EH (cell line): ENCODE data around the gene BPIFB2.
A peak's percentile ranks its signal among the peaks of the same experiment; 100 is the strongest.
"Not testable (repeated sequence)": the region's sequence is repeated elsewhere in the genome, so short reads cannot be mapped to it uniquely, and the experiment has no call there.

Experiments
- DNase-seq: peaks from one replicate; pipeline ENCODE4 v3.0.0-alpha.2; 2015; ENCODE audit warnings: low read depth

Gene BPIFB2

DNA sequence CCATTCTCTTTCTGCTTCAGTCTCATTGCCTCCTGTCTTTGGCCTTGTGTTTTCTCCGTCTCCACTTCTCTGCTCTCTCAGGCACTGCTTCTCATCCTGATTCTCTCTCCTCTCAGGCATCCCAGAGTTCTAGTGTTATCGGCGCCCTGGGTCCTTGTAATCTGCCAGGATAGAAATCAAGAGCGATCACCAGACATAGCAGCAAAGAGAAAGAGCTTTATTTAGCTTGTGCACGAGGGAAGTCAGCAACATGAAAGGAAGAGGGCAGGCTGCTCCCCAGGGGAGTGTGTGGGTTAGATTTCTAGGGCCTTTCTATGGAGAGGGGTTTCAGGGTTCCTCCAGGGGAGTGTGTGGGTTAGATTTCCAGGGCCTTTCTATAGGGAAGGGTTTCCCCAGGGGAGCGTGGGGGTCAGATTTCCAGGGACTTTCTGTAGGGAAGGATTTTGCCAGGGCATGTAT lies 35.8 kb upstream of the BPIFB2 start:
- DNase-seq: no peak

DNA sequence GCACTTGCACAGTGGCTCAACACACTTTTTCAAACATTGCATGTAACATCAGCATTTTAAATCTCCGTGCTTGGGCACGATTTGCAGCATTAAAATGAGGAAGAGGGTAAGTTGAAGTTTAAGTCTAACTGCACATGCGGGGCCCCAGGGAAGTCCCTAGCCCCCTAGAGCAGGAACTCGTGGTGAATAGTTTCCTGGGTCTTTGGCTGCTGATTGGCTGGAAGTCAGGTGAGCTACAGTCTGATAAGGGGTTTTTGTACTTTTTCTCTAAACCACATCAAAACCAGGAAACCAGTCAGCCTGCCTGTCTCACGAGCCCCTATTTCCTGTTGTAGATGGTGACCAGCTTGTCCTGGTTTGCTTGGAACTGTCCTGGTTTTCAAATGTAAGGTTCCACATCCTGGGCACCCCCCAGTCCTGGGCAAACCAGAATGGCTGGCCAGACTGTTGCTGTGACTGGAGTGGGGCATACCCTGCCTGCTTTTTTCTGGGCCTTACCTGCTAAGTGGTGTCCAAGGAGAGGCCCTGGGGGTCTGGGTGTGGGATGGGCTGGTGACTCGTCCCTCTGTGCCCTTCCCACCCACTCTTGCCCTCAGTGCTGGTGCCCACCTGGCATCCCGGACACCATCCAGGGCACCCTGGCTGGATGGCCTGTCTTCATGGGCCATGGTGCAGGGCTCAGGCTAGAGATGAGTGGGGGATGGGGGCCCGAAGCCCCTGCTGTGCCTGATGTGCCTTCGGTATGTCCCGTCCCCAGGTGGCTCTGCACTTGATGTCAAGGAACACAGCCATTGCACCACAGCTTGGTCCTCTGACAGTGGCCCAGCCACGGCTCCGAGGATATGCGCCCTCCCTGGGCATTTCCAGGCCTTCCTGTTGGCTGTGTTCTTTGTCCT lies 35.1 kb upstream of the BPIFB2 start:
- DNase-seq: no peak

GRCh38 chr20:32973077-32973717 lies 34.3 kb upstream of the BPIFB2 start:
- DNase-seq: no peak

GRCh38 chr20:32974204-32975064 lies 33.1 kb upstream of the BPIFB2 start:
- DNase-seq: not testable (repeated sequence)

DNA sequence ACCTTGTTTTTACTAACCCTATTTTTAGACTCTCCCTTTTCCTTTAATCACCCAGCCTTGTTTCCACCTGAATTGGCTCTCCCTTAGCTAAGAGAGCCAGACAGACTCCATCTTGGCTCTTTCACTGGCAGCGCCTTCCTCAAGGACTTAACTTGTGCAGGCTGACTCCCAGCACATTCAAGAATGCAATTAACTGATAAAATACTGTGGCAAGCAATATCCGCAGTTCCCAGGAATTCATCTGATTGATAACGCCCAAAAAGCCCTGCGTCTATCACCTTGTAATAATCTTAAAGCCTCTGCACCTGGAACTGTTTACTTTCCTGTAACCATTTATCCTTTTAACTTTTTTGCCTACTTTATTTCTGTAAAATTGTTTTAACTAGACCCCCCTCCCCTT lies 32.4 kb upstream of the BPIFB2 start:
- not testable (repeated sequence) for DNase-seq

DNA sequence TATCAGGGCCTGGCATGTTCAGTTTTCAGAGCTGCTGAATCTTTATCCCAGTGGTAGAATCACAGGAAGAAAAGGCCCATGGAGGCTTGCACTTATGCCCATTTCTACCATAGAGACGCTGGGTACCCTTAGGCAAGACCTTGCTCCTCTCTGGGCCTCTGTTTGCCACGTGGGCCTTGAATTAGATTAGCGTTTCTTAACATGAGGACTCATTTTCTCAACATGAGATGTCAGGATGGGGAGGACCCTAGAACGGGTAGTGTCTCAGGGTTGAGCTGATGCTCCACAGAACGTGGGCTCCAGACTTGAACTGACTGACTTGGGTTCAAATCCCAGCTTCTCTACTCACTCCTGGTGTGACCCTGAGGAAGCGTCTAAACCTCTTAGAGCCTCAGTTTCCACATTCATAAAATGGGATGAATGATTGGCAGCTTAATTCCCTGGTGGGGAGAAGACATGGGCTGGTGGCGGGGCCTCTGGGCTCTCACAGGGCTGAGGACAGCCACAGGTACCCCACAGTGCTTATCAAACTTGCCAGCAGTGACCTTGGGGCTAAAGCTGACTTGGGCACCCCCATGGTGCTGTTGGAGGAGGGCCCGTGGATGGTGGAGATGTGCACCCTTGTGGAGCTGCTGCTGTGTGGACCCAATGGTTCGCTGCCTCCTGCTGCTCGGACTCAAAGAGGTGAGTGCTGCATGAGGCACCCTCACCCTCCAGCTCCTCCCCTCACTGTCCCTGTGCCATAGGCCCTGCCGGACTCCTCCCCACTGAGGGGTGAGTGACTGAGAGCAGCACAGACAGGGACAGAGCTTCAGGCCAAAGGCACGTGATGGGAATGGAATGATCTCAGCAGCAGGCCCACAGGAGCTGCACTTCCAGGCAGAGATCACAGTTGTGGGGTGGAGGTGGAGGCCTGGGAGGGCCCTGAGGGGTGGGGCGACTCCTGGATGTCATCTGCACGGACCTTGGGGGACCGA lies 31.5 kb upstream of the BPIFB2 start:
- DNase-seq: peak; percentile 14

GRCh38 chr20:32976746-32977145 lies 30.8 kb upstream of the BPIFB2 start:
- no peak for DNase-seq

DNA sequence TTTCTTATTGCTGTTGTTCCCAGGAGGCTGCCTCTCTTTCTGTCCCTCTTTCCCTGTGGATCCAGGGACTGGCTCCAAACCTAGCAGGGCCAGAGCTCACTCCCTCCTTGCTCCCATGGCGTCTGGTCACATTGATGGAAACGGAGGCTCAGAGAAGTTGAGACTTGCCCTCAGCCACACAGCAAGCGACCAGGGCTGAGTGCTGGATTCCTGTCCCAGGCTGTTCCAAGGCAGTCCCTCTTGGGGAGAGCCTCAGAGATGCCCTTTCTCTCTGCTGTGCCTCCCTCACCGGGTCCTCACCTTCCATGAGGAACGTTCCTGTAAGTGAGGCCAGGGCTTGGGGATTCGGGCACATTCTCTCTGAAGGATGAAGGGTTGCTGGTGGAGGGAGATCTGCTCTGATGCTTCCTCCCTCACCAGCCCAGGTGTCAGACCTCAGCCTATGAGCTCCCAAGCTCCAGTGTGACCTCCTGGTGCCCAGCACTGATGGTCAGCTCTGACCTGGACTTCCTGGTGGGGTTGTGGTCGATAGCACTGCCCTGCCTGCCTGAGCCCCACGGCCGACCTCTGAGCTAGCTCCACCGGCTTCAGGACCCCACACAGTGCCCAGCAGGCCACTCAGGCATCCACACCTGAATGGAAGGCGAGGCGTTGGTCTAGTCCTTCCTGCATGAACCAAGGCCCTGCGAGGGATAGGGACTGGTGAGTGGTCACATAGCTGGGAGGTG lies 30.1 kb upstream of the BPIFB2 start:
- no peak for DNase-seq

DNA sequence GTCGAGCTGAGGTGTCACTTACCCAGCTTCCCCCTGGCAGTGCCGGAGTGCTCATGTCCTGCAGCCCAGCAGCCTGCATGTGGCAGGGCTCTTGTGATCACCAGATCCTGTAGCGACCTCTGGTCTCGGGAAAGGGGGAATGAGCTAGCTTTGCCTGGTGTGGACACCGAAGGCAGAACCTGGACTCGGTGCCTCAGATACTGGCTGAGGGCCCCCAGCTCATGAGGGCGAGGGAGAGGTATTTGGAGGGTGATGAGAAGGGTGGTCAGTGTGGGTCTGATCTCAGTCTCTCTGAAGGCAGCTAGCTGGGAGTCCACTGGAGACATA lies 29.5 kb upstream of the BPIFB2 start:
- DNase-seq: no peak

DNA sequence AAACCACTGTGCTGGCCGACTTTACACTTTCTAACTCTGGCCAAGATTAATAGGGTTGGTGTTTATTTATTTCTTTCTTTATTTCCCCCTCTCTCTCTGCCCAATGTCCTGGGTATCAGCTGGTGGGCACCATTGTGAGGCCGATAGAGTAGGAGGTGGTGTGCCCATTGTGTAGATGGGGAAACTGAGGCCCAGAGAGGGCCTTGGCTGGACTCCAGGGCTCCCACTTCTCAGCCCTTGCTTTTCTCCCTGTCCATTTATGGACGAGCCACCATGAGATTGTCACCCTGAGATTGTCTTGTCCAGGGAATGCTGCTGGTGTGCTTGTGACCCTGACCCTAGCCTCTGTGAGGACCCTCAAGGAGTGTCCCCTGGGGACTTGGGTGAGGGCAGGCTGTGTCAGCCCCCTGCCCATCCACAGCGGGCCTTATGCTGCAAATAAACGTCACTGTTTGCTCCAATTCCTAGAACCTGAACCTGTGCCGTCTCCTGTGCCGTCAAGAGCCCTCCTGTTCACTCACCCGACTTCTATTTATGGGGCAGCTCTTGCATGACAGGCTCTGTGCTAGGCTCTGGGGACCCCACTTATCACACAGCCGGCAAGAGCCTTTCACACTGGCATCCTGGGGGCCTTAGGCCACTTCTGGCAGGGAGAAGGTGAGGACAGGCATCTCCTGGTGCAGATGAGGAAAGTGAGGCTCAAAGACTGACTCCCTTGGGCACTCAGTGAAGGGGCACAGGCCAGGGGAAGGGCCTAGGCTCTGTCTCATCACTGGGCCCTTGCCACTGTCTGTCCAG lies 28.1 kb upstream of the BPIFB2 start:
- no peak for DNase-seq

GRCh38 chr20:32980131-32980941 lies 27.2 kb upstream of the BPIFB2 start:
- no peak for DNase-seq

DNA sequence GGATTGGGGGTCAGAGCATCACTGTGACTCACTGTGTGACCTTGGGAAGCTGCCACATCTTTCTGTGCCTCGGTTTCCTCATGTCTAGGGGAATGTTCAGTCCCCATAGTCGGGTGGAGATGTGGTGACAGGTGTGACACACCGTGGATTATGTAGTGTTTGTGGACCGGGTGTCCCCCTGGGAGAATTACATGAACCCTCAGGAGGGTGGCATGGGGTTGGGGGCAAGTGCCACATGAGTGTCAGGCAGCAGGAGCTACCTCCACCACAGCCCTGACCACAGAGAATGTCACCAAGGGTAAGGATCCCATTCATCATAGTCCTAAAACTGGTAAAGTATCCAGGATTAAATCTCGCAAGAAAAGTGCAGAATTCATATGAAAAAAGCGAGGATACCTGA lies 26.5 kb upstream of the BPIFB2 start:
- no peak for DNase-seq

GRCh38 chr20:32982617-32983458 lies 24.7 kb upstream of the BPIFB2 start:
- DNase-seq: no peak

- DNase-seq: no peak
These were observed 23.9 kb upstream of the BPIFB2 start for GRCh38 chr20:32983459-32984112.

- no peak for DNase-seq
These were observed 23.3 kb upstream of the BPIFB2 start for GRCh38 chr20:32984196-32984595.

- no peak for DNase-seq
These were observed 22.7 kb upstream of the BPIFB2 start for GRCh38 chr20:32984631-32985354.

- DNase-seq: no peak
These were observed 21.9 kb upstream of the BPIFB2 start for GRCh38 chr20:32985596-32985995.
